Osteoblast (primary cell): ENCODE data around the gene POP4. TPM values are rescaled to one million over a fixed set of nuclear protein-coding genes. Genes with fewer than 3 reads are reported as not detected.

Source experiments
- DNase-seq: peaks from one replicate; pipeline ENCODE4 v3.0.0; 2011; ENCODE audit warnings: low spot score, mixed read lengths; ENCODE audit not compliant: insufficient read length; ENCODE audit errors: missing footprints
- H2AFZ ChIP-seq: 2 replicates; pipeline ENCODE4 v1.6.0; 2011; ENCODE audit warnings: mild to moderate bottlenecking, low read length
- H3K27ac ChIP-seq: 2 replicates; pipeline ENCODE4 v1.5.1; 2011; ENCODE audit warnings: mild to moderate bottlenecking, low read depth, low read length, moderate library complexity
- H3K27me3 ChIP-seq: 2 replicates; pipeline ENCODE4 v1.6.0; 2012; ENCODE audit warnings: mild to moderate bottlenecking, control low read depth, inconsistent platforms, low read length, moderate library complexity; ENCODE audit not compliant: insufficient read depth
- H3K36me3 ChIP-seq: 2 replicates; pipeline ENCODE4 v1.5.1; 2011; ENCODE audit warnings: mild to moderate bottlenecking, low read length, control low read depth, moderate library complexity; ENCODE audit not compliant: insufficient read depth
- H3K4me1 ChIP-seq: 2 replicates; pipeline ENCODE4 v1.5.1; 2011; ENCODE audit warnings: mild to moderate bottlenecking, low read length, control low read depth, moderate library complexity; ENCODE audit not compliant: insufficient read depth
- H3K4me2 ChIP-seq: 2 replicates; pipeline ENCODE4 v1.6.0; 2011; ENCODE audit warnings: mild to moderate bottlenecking, low read length; ENCODE audit not compliant: insufficient read depth
- H3K4me3 ChIP-seq: fragments of 200-600 bp; sonication (generic); 3 replicates; pipeline ENCODE4 v1.5.1; 2012; ENCODE audit warnings: mild to moderate bottlenecking, low read length, inconsistent platforms; ENCODE audit not compliant: insufficient read depth
- H3K79me2 ChIP-seq: 2 replicates; pipeline ENCODE4 v1.6.0; 2012; ENCODE audit warnings: mild to moderate bottlenecking, low read length, control low read depth, inconsistent platforms; ENCODE audit not compliant: insufficient read depth
- H3K9me3 ChIP-seq: 2 replicates; pipeline ENCODE4 v1.5.1; 2011; ENCODE audit warnings: low read depth, low read length, control low read depth
- H4K20me1 ChIP-seq: 2 replicates; pipeline ENCODE4 v1.6.0; 2012; ENCODE audit warnings: mild to moderate bottlenecking, low read length, control low read depth; ENCODE audit not compliant: insufficient read depth
- CTCF ChIP-seq: IDR thresholded peaks from 2 replicates; pipeline ENCODE4 v1.5.1; 2011; ENCODE audit warnings: mild to moderate bottlenecking, low read depth, low read length, moderate library complexity; ENCODE audit errors: extremely low read depth
- total RNA-seq: library from RNA; depleted of rRNA; stranded (reverse); fragments of >200 nt; gene quantifications from 2 replicates; pipeline ENCODE4 v1.2.3, GENCODE V29; 2012

The POP4 gene
- total RNA-seq, 1 donor, result 59.4 TPM

- Histone ChIP-seq H3K27me3 (no peaks in the 10 kb centered on the region), H4K20me1 (no peaks in the 10 kb centered on the region), H3K36me3 (no peaks in the 10 kb centered on the region), H3K9me3 (no peaks in the 10 kb centered on the region), H3K4me1 (no peaks in the 10 kb centered on the region), H3K79me2 (no peaks in the 10 kb centered on the region), H3K4me3 (no peak overlapping the region), H3K4me2 (no peak overlapping the region), H2AFZ (no peak overlapping the region), H3K27ac (no peak overlapping the region)
- DNase-seq, result no peak
- no peak for TF ChIP-seq CTCF
Measured at GRCh38 chr19:29561601-29562000, 44.5 kb upstream of the POP4 start.

- H3K36me3 ChIP-seq, result no peaks in the 10 kb centered on the region
- no peak for TF ChIP-seq CTCF
- no peaks in the 10 kb centered on the region for H3K4me1 ChIP-seq
- H3K27ac ChIP-seq, result no peak overlapping the region
- DNase-seq, result no peak
- no peak overlapping the region for H3K4me2 ChIP-seq
- no peak overlapping the region for H3K4me3 ChIP-seq
- no peaks in the 10 kb centered on the region for H3K9me3 ChIP-seq
- no peaks in the 10 kb centered on the region for H3K79me2 ChIP-seq
- H2AFZ ChIP-seq, result no peak overlapping the region
- H4K20me1 ChIP-seq, result no peaks in the 10 kb centered on the region
- no peaks in the 10 kb centered on the region for H3K27me3 ChIP-seq
Measured at GRCh38 chr19:29562299-29563297, 43.5 kb upstream of the POP4 start.

GRCh38 chr19:29563486-29564101 lies 42.5 kb upstream of the POP4 start:
- H4K20me1 ChIP-seq, result no peaks in the 10 kb centered on the region
- no peak overlapping the region for H2AFZ ChIP-seq
- H3K36me3 ChIP-seq, result no peaks in the 10 kb centered on the region
- no peak overlapping the region for H3K27ac ChIP-seq
- H3K4me1 ChIP-seq, result no peaks in the 10 kb centered on the region
- H3K4me3 ChIP-seq, result no peak overlapping the region
- no peak overlapping the region for H3K4me2 ChIP-seq
- no peaks in the 10 kb centered on the region for H3K27me3 ChIP-seq
- DNase-seq, result no peak
- no peak for TF ChIP-seq CTCF
- H3K9me3 ChIP-seq, result no peaks in the 10 kb centered on the region
- no peaks in the 10 kb centered on the region for H3K79me2 ChIP-seq

GRCh38 chr19:29564574-29565005 lies 41.5 kb upstream of the POP4 start:
- DNase-seq, result no peak
- Histone ChIP-seq H4K20me1 (no peaks in the 10 kb centered on the region), H3K4me1 (no peaks in the 10 kb centered on the region), H3K36me3 (no peaks in the 10 kb centered on the region), H3K79me2 (no peaks in the 10 kb centered on the region), H3K27ac (no peak overlapping the region), H3K27me3 (no peaks in the 10 kb centered on the region), H3K9me3 (no peaks in the 10 kb centered on the region), H3K4me3 (no peak overlapping the region), H2AFZ (no peak overlapping the region), H3K4me2 (no peak overlapping the region)
- no peak for TF ChIP-seq CTCF
